ENCODE data around the gene SNED1.

SNED1 gene

DNA sequence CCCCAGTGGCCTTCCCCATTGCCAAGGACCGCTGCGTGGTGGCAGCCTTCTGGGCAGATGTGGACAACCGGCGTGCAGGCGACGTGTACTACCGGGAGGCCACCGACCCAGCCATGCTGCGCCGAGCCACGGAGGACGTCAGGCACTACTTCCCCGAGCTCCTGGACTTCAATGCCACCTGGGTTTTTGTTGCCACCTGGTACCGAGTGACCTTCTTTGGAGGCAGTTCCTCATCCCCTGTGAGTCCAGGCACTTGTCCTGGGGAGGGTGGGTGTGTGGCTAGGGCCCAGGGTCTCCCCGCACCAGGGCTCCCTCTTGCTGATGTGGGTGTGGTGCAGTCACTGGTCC is 31.9 kb downstream of the SNED1 start:
- no peak for DNase-seq (ENCODE audit: low read depth)

GRCh38 chr2:241030883-241031282 is 32.5 kb downstream of the SNED1 start:
- no peak for DNase-seq (ENCODE audit: low read depth)

GRCh38 chr2:241031436-241032165 is 33.2 kb downstream of the SNED1 start:
- no peak for DNase-seq (ENCODE audit: low read depth)

- DNase-seq (ENCODE audit: low read depth), result no peak
Measured at GRCh38 chr2:241033336-241033987, 35.0 kb downstream of the SNED1 start.

- no peak for DNase-seq (ENCODE audit: low read depth)
Measured at GRCh38 chr2:241033994-241034393, 35.6 kb downstream of the SNED1 start.

DNA sequence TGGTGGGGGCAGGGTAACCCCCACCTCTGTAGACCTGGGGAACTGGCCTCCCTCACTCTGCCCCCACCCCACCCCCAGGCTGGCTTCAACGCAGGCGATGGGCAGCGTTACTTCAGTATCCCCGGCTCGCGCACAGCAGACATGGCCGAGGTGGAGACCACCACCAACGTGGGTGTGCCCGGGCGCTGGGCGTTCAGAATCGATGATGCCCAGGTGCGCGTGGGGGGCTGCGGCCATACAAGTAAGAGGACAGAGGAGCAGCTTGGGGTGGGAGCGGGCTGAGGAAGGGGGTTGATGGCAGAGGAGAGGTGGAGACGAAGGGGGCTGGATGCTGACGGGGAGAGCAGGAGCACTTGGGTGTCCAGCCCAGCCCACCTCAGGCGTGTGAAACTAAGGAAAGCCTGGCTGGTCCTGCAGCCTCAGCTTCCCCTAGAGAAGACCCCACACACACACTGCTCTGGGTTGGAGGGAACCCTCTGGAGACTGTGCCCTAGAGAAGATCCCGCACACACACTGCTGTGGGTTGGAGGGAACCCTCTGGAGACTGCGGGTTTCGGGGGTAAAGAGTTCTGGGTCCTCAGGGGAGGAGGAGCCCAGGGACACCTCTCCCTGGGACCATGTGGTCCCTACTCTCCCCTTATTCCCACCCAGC is 36.2 kb downstream of the SNED1 start:
- no peak for DNase-seq (ENCODE audit: low read depth)

DNA sequence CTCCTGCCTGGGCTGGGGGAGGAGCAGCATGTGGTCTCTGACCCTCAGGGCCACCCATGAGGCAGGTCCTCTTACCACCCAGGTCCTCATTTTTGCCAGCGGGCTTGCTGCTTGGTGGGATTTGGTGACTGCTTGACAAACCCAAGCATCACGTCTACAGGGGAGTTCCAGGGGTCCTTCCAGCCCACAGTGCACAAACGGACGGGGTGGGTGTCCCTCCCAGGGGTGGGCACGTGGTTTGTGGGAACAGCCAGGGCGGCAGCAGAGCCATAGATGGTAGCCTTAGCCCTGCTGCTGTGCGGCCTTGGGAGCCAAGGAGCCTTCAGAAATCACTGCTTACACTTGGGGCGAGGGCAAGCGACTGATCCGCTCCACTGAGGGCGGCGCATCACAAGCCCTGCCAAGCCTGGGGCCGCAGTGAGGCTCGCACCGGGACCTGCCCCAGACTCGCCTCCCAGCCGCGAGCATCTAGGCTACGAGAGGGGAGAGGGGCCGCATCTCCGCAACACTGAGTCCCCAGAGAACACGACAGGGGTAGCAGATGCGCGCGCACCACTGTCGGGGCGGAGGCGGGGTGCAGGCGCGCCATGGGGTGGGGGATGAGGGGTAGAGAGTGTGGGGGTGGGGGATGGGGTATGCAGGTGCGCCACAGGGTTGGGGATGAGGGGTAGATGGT is 36.9 kb downstream of the SNED1 start:
- peak; percentile 27 for DNase-seq (ENCODE audit: low read depth)

GRCh38 chr2:241035818-241036396 is 37.5 kb downstream of the SNED1 start:
- peak; percentile 29 for DNase-seq (ENCODE audit: low read depth)

DNA sequence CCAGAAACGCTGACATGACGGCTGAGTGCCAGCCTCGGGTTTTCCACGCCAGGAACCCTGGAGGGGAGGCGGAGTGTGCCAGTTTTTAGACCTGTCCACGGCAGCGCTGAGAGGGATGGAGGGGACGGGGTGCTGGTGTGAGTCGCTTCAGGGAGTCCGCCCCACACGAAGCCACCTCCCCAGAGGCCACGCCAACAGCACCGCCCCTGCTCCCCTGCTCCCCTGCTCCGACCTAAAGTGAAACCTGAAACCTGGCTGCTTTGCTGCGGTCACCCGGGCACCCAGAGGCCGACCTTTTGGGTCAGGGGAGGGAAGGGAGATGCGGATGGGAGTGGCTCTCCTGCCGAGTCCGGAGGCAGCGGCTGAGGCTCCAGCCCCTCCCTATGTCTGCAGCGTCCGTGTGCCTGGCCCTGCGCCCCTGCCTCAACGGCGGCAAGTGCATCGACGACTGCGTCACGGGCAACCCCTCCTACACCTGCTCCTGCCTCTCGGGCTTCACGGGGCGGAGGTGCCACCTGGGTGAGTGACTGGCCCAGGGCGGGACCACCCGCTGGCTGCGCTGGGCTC is 38.1 kb downstream of the SNED1 start:
- DNase-seq (ENCODE audit: low read depth), result peak; percentile 18

- DNase-seq (ENCODE audit: low read depth), result no peak
Measured at GRCh38 chr2:241036964-241037421, 38.6 kb downstream of the SNED1 start.

DNA sequence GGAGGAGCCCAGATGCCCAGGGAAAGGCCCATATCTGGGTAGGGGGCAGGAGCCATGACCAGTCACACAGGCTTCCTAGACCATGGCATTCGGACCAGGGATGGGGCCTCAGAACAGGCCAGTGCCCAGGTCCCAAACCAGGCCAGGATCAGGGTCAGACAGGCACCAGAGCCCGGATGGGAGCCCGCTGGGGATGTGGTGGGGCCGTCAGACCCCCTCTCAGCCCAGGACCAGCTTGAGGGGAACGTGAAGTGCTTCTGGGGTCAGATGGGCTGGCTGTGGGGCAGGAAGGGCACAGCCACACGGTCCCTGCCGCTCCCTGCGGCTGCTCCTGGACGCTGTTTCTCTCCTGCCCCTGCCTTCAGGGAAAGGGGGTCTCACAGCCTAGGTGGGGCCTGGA is 39.1 kb downstream of the SNED1 start:
- no peak for DNase-seq (ENCODE audit: low read depth)

GRCh38 chr2:241038374-241039180 is 40.2 kb downstream of the SNED1 start:
- DNase-seq (ENCODE audit: low read depth), result no peak

DNA sequence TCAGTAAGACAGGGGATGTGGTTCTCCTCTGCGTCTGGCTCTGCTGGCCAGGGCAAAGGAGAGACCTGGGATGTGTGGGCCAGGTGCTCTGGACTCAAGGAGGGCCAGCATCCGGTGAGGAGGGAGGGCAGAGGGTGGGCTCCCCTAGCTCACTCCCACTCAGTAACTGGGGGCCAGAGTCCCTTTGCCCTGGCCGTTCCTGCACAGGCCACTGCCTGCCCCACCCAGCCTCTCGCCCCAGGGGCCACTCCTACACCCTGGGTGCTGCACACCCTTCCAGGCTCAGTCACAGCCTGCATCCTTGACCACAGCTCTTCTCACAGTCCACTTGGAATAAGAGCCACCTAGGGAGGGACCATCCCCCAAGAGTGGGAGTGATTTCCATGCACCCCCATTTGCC is 41.0 kb downstream of the SNED1 start:
- no peak for DNase-seq (ENCODE audit: low read depth)

DNA sequence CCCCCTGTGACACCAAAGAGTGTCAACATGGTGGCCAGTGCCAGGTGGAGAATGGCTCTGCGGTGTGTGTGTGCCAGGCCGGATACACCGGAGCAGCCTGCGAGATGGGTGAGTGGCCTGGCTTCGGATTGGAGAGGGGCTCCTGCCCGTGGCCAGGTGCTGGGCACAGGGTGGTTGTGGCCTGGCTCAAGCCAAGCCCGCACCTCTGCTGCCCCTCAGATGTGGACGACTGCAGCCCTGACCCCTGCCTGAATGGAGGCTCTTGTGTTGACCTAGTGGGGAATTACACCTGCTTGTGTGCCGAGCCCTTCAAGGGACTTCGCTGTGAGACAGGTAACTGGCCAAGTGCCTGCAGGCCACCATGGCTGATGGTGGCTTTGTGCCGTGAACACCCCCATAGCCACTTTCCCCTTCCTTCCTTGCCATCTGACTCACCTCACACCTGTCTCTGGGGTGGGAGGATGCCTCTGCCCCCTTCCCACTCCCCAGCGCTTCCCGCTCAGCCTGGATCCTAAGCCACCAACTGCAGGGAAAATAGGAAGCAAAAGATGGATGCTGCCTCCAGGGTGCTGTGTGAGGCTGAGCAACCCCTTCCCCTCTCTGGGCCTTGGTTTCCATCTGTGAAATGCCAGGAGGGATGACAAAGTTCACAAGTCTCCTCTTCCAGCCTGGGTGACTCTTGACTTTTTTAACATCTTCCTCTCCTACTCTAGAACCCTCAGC is 41.8 kb downstream of the SNED1 start:
- DNase-seq (ENCODE audit: low read depth), result no peak

- no peak for DNase-seq (ENCODE audit: low read depth)
Measured at GRCh38 chr2:241041589-241042158, 43.3 kb downstream of the SNED1 start.

- DNase-seq (ENCODE audit: low read depth), result no peak
Measured at GRCh38 chr2:241043581-241043980, 45.2 kb downstream of the SNED1 start.

DNA sequence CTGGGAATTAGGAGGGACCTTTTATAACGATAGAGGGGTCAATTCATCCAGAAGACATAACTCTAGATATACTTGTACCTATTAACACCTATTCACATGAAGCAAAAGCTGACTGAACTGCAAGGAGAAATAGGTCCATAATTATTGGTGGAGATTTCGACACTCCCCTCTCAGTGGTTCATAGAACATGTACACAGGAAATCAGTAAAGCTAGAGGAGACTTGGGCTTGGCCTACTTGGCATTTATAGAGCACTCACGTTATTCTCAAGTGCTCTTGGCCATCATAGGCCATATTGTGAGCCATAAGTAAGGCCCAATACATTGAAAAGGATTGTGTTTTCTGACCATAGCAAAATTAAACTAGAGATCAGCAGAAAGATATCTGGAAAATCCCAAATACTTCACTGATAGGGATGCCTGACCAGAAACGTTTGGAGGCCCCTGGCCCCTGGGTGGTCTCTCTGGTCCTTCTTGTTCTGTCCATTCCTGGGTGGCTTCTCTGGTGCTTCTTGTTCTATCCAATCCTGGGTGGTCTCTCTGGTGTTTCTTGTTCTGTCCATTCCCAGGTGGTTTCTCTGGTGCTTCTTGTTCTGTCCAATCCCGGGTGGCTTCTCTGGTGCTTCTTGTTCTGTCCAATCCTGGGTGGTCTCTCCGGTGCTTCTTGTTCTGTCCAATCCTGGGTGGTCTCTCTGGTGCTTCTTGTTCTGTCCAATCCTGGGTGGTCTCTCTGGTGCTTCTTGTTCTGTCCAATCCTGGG is 49.0 kb downstream of the SNED1 start:
- DNase-seq (ENCODE audit: low read depth), result no peak

DNA sequence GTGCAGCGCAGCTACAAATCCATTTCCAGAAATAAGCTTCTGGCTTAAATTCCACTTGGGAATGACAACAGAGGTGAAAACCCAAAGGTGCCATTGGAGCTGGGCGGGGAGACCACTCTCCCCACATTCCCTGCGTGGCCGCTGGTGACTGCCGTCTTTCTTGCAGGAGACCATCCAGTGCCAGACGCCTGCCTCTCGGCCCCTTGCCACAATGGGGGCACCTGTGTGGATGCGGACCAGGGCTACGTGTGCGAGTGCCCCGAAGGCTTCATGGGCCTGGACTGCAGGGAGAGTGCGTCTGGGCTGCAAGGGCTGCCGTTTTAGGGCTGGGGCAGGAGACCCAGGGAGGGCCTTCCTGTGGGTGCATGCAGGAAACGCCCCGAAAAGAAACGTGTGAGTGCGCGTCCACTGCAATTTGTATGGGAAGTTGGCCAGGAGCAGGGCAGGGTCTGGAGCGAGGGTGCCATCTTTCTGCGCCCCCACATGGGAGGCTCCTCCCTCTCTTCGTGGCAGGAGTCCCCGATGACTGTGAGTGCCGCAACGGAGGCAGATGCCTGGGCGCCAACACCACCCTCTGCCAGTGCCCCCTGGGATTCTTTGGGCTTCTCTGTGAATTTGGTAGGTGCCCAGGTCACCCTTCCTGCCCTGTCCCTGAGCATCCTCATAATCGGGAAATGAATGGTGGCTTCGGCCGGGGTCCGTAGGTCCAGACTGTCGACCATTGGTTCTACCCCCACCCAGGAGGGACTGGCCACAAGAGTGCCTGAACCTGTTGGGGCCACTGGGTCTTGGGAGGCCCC is 49.9 kb downstream of the SNED1 start:
- DNase-seq (ENCODE audit: low read depth), result no peak

GRCh38 chr2:241048949-241049343 is 50.5 kb downstream of the SNED1 start:
- no peak for DNase-seq (ENCODE audit: low read depth)

Data from activated T-cell treated with anti-CD3 and anti-CD28 coated beads for 1 hour (primary cell).